PFSK-1 (cell line): ENCODE data around the gene RFK.

Experiments used
- FOXP2 ChIP-seq: optimal IDR thresholded peaks from 2 replicates; pipeline ENCODE3; 2011; ENCODE audit warnings: borderline replicate concordance, control low read depth, inconsistent platforms; ENCODE audit not compliant: insufficient read depth; ENCODE audit errors: extremely low read length, extremely low read depth
- SIN3A ChIP-seq: IDR thresholded peaks from 2 replicates; pipeline ENCODE4 v1.6.1; 2012; ENCODE audit warnings: mild to moderate bottlenecking, low read length, moderate library complexity, borderline replicate concordance; ENCODE audit not compliant: insufficient read depth

- no peak for TF ChIP-seq FOXP2
- no peak for TF ChIP-seq SIN3A
Measured at GRCh38 chr9:76355886-76356285, 38.3 kb downstream of the RFK start.
